HCEC 1CT (cell line): ENCODE results near the gene MYO1B.

ENCODE experiments used
- DNase-seq: peaks from one replicate; pipeline ENCODE4 v3.0.0-alpha.2; 2017

The MYO1B gene

GRCh38 chr2:191301971-191302370, 56.8 kb downstream of the MYO1B start:
- DNase-seq: no peak

- DNase-seq: no peak
Measured at GRCh38 chr2:191302459-191303139, 57.4 kb downstream of the MYO1B start.

GRCh38 chr2:191303140-191304005, 58.2 kb downstream of the MYO1B start:
- DNase-seq: no peak

GRCh38 chr2:191304939-191305875, 60.0 kb downstream of the MYO1B start:
- DNase-seq: peak; percentile 82

- no peak for DNase-seq
Measured at GRCh38 chr2:191308026-191308425, 62.8 kb downstream of the MYO1B start.

- DNase-seq: no peak
Measured at GRCh38 chr2:191311156-191311555, 66.0 kb downstream of the MYO1B start.

- peak; percentile 90 for DNase-seq
Measured at GRCh38 chr2:191311627-191312026, 66.4 kb downstream of the MYO1B start.

- DNase-seq: no peak
Measured at GRCh38 chr2:191312163-191312562, 67.0 kb downstream of the MYO1B start.

- DNase-seq: no peak
Measured at GRCh38 chr2:191312662-191313061, 67.5 kb downstream of the MYO1B start.

- DNase-seq: no peak
Measured at GRCh38 chr2:191314697-191315364, 69.6 kb downstream of the MYO1B start.

- no peak for DNase-seq
Measured at GRCh38 chr2:191315365-191315752, 70.2 kb downstream of the MYO1B start.

GRCh38 chr2:191316246-191316994, 71.2 kb downstream of the MYO1B start:
- peak; percentile 71 for DNase-seq

GRCh38 chr2:191318037-191318728, 73.0 kb downstream of the MYO1B start:
- peak; percentile 45 for DNase-seq

GRCh38 chr2:191318729-191319078, 73.5 kb downstream of the MYO1B start:
- peak; percentile 83 for DNase-seq

- DNase-seq: peak; percentile 74
Measured at GRCh38 chr2:191319186-191319585, 74.0 kb downstream of the MYO1B start.

GRCh38 chr2:191320881-191321280, 75.7 kb downstream of the MYO1B start:
- no peak for DNase-seq

GRCh38 chr2:191321861-191322662, 76.9 kb downstream of the MYO1B start:
- DNase-seq: no peak

GRCh38 chr2:191322828-191323506, 77.8 kb downstream of the MYO1B start:
- no peak for DNase-seq

- no peak for DNase-seq
Measured at GRCh38 chr2:191325651-191326365, 80.6 kb downstream of the MYO1B start.
